ENCODE data around the gene FAM184A. TPM values are rescaled to one million over a fixed set of nuclear protein-coding genes. Genes with fewer than 3 reads are reported as not detected.

FAM184A gene
- total and polyA plus RNA-seq, 5 donors from 2014 or later, result 1.0 to 7.7 (median 1.7) TPM

- peaks cover 5% of the 10 kb centered on the region for H3K36me3 Mint-ChIP-seq
- ATAC-seq (ENCODE audit: low read depth in 2 of 2) (no peak), DNase-seq (no peak)
- no peaks in the 10 kb centered on the region for H3K36me3 ChIP-seq (ENCODE audit: control insufficient read depth, insufficient read depth, low read length)
- H3K27ac Mint-ChIP-seq, result no peak overlapping the region
- no peaks in the 10 kb centered on the region for H3K4me1 Mint-ChIP-seq
- H3K4me3 Mint-ChIP-seq, result no peak overlapping the region
- H3K4me3 ChIP-seq (ENCODE audit: low read depth, low read length), result no peak overlapping the region
- H3K27me3 ChIP-seq (ENCODE audit: control insufficient read depth, insufficient read depth, low read length), result no peaks in the 10 kb centered on the region
- peaks cover 0 to 11% (median 0%) of the 10 kb centered on the region in 7 donors for H3K9me3 Mint-ChIP-seq
- no peaks in the 10 kb centered on the region for H3K4me1 ChIP-seq (ENCODE audit: control insufficient read depth, insufficient read depth, low read length, poor library complexity, severe bottlenecking)
- H3K27me3 Mint-ChIP-seq, result no peaks in the 10 kb centered on the region
- H3K9me3 ChIP-seq (ENCODE audit: control insufficient read depth in 2 of 2, low read length in 2 of 2), result peaks cover 0 to 7% of the 10 kb centered on the region in 2 experiments
- H3K27ac ChIP-seq (ENCODE audit: insufficient read depth, low read length, poor library complexity, severe bottlenecking), result no peak overlapping the region
Measured at GRCh38 chr6:118952683-118953082, 125.8 kb downstream of the FAM184A start.

GRCh38 chr6:118945217-118945616 is 133.2 kb downstream of the FAM184A start:
- H3K9me3 ChIP-seq (ENCODE audit: control insufficient read depth in 2 of 2, low read length in 2 of 2), result peaks cover 16 to 25% of the 10 kb centered on the region in 2 experiments
- no peaks in the 10 kb centered on the region for H3K27me3 ChIP-seq (ENCODE audit: control insufficient read depth, insufficient read depth, low read length)
- Mint-ChIP-seq H3K4me1 (no peaks in the 10 kb centered on the region), H3K27me3 (no peaks in the 10 kb centered on the region), H3K36me3 (peaks cover 3% of the 10 kb centered on the region), H3K9me3 (peaks cover 5 to 51% (median 22%) of the 10 kb centered on the region in 7 donors), H3K27ac (no peak overlapping the region), H3K4me3 (no peak overlapping the region)
- no peak overlapping the region for H3K27ac ChIP-seq (ENCODE audit: insufficient read depth, low read length, poor library complexity, severe bottlenecking)
- ATAC-seq (ENCODE audit: low read depth in 2 of 2) (no peak), DNase-seq (no peak)
- no peaks in the 10 kb centered on the region for H3K4me1 ChIP-seq (ENCODE audit: control insufficient read depth, insufficient read depth, low read length, poor library complexity, severe bottlenecking)
- H3K4me3 ChIP-seq (ENCODE audit: low read depth, low read length), result no peak overlapping the region
- H3K36me3 ChIP-seq (ENCODE audit: control insufficient read depth, insufficient read depth, low read length), result no peaks in the 10 kb centered on the region

GRCh38 chr6:118940770-118941169 is 137.7 kb downstream of the FAM184A start:
- Mint-ChIP-seq H3K4me3 (no peak overlapping the region), H3K27ac (no peak overlapping the region), H3K36me3 (peaks cover 18% of the 10 kb centered on the region), H3K27me3 (no peaks in the 10 kb centered on the region), H3K9me3 (peaks cover 3 to 24% (median 20%) of the 10 kb centered on the region in 7 donors), H3K4me1 (peaks cover 3 to 25% (median 11%) of the 10 kb centered on the region in 4 donors)
- DNase-seq (no peak), ATAC-seq (ENCODE audit: low read depth in 2 of 2) (no peak)
- Histone ChIP-seq H3K4me1 (ENCODE audit: control insufficient read depth, insufficient read depth, low read length, poor library complexity, severe bottlenecking) (no peaks in the 10 kb centered on the region), H3K4me3 (ENCODE audit: low read depth, low read length) (no peak overlapping the region), H3K9me3 (ENCODE audit: control insufficient read depth in 2 of 2, low read length in 2 of 2) (peaks cover 10 to 20% of the 10 kb centered on the region in 2 experiments), H3K36me3 (ENCODE audit: control insufficient read depth, insufficient read depth, low read length) (no peaks in the 10 kb centered on the region), H3K27me3 (ENCODE audit: control insufficient read depth, insufficient read depth, low read length) (no peaks in the 10 kb centered on the region), H3K27ac (ENCODE audit: insufficient read depth, low read length, poor library complexity, severe bottlenecking) (no peak overlapping the region)

GRCh38 chr6:118939683-118940082 is 138.8 kb downstream of the FAM184A start:
- Mint-ChIP-seq H3K36me3 (peaks cover 18% of the 10 kb centered on the region), H3K27ac (no peak overlapping the region), H3K4me3 (no peak overlapping the region), H3K9me3 (peaks cover 1 to 16% (median 11%) of the 10 kb centered on the region in 7 donors), H3K4me1 (peaks cover 8 to 34% (median 17%) of the 10 kb centered on the region in 4 donors), H3K27me3 (no peaks in the 10 kb centered on the region)
- DNase-seq, result no peak
- Histone ChIP-seq H3K4me1 (ENCODE audit: control insufficient read depth, insufficient read depth, low read length, poor library complexity, severe bottlenecking) (peaks cover 7% of the 10 kb centered on the region), H3K27me3 (ENCODE audit: control insufficient read depth, insufficient read depth, low read length) (no peaks in the 10 kb centered on the region), H3K4me3 (ENCODE audit: low read depth, low read length) (no peak overlapping the region), H3K27ac (ENCODE audit: insufficient read depth, low read length, poor library complexity, severe bottlenecking) (no peak overlapping the region), H3K9me3 (ENCODE audit: control insufficient read depth in 2 of 2, low read length in 2 of 2) (peaks cover 0 to 11% of the 10 kb centered on the region in 2 experiments), H3K36me3 (ENCODE audit: control insufficient read depth, insufficient read depth, low read length) (no peaks in the 10 kb centered on the region)
- ATAC-seq (ENCODE audit: low read depth in 2 of 2), result no peak

- Mint-ChIP-seq H3K4me3 (peak overlapping the region; percentile 56 to 96 (median 92)), H3K27me3 (no peaks in the 10 kb centered on the region), H3K27ac (peak overlapping the region in 2 of 3 donors; percentile 92 to 95), H3K9me3 (peaks cover 0 to 4% (median 0%) of the 10 kb centered on the region in 7 donors), H3K4me1 (peaks cover 23 to 51% (median 36%) of the 10 kb centered on the region in 4 donors), H3K36me3 (peaks cover 22% of the 10 kb centered on the region)
- Histone ChIP-seq H3K27ac (ENCODE audit: insufficient read depth, low read length, poor library complexity, severe bottlenecking) (no peak overlapping the region), H3K36me3 (ENCODE audit: control insufficient read depth, insufficient read depth, low read length) (peaks cover 6% of the 10 kb centered on the region), H3K27me3 (ENCODE audit: control insufficient read depth, insufficient read depth, low read length) (no peaks in the 10 kb centered on the region), H3K4me1 (ENCODE audit: control insufficient read depth, insufficient read depth, low read length, poor library complexity, severe bottlenecking) (peaks cover 14% of the 10 kb centered on the region), H3K9me3 (ENCODE audit: control insufficient read depth in 2 of 2, low read length in 2 of 2) (peaks cover 0 to 2% of the 10 kb centered on the region in 2 experiments), H3K4me3 (ENCODE audit: low read depth, low read length) (peak overlapping the region; percentile 88)
- no peak for DNase-seq
- ATAC-seq (ENCODE audit: low read depth in 2 of 2), result no peak
Measured at GRCh38 chr6:118935978-118936703, 142.3 kb downstream of the FAM184A start.

GRCh38 chr6:118935331-118935668 is 143.2 kb downstream of the FAM184A start:
- Histone ChIP-seq H3K36me3 (ENCODE audit: control insufficient read depth, insufficient read depth, low read length) (peaks cover 15% of the 10 kb centered on the region), H3K4me1 (ENCODE audit: control insufficient read depth, insufficient read depth, low read length, poor library complexity, severe bottlenecking) (peaks cover 14% of the 10 kb centered on the region), H3K4me3 (ENCODE audit: low read depth, low read length) (peak overlapping the region; percentile 88), H3K27me3 (ENCODE audit: control insufficient read depth, insufficient read depth, low read length) (no peaks in the 10 kb centered on the region), H3K27ac (ENCODE audit: insufficient read depth, low read length, poor library complexity, severe bottlenecking) (peak overlapping the region; percentile 87), H3K9me3 (ENCODE audit: control insufficient read depth in 2 of 2, low read length in 2 of 2) (no peaks in the 10 kb centered on the region)
- Mint-ChIP-seq H3K9me3 (peaks cover 0 to 4% (median 0%) of the 10 kb centered on the region in 7 donors), H3K4me3 (peak overlapping the region; percentile 92 to 96 (median 92)), H3K27me3 (no peaks in the 10 kb centered on the region), H3K36me3 (peaks cover 28% of the 10 kb centered on the region), H3K27ac (peak overlapping the region; percentile 34 to 95 (median 92)), H3K4me1 (peaks cover 23 to 51% (median 42%) of the 10 kb centered on the region in 4 donors)
- ATAC-seq (ENCODE audit: low read depth in 2 of 2), result no peak
- no peak for DNase-seq

GRCh38 chr6:118934461-118935330 is 143.8 kb downstream of the FAM184A start, which contains the start of gene MCM9:
MCM9 (minus strand) TSS chr6:118935159; CDS start chr6:118931723, 3,436 bp downstream.
- no peaks in the 10 kb centered on the region for H3K9me3 ChIP-seq (ENCODE audit: control insufficient read depth in 2 of 2, low read length in 2 of 2)
- peaks cover 28% of the 10 kb centered on the region for H3K36me3 Mint-ChIP-seq
- H3K4me1 ChIP-seq (ENCODE audit: control insufficient read depth, insufficient read depth, low read length, poor library complexity, severe bottlenecking), result peaks cover 14% of the 10 kb centered on the region
- ATAC-seq (ENCODE audit: low read depth in 2 of 2), result peak; percentile 90
- H3K27me3 ChIP-seq (ENCODE audit: control insufficient read depth, insufficient read depth, low read length), result no peaks in the 10 kb centered on the region
- peak within 1 kb of the TSS; percentile 91 for H3K4me3 ChIP-seq (ENCODE audit: low read depth, low read length)
- peak; percentile 84 to 92 (median 85) for DNase-seq
- peaks cover 23 to 52% (median 42%) of the 10 kb centered on the region in 4 donors for H3K4me1 Mint-ChIP-seq
- peak within 1 kb of the TSS; percentile 34 to 95 (median 92) for H3K27ac Mint-ChIP-seq
- peak within 1 kb of the TSS; percentile 92 to 96 (median 92) for H3K4me3 Mint-ChIP-seq
- H3K27ac ChIP-seq (ENCODE audit: insufficient read depth, low read length, poor library complexity, severe bottlenecking), result peak within 1 kb of the TSS; percentile 87
- no peaks in the 10 kb centered on the region for H3K27me3 Mint-ChIP-seq
- peaks cover 15% of the 10 kb centered on the region for H3K36me3 ChIP-seq (ENCODE audit: control insufficient read depth, insufficient read depth, low read length)
- H3K9me3 Mint-ChIP-seq, result peaks cover 0 to 4% (median 0%) of the 10 kb centered on the region in 7 donors
